NOMO-1 treated with dmso at 0.1 percent for 144 hours (cell line): ENCODE measurements around the gene NHERF1.

Experiments used
- DNase-seq: peaks from one replicate; lab custom pipeline; 2025; ENCODE audit not compliant: unreplicated experiment; lab: John Stamatoyannopoulos, UW

Gene NHERF1

DNA sequence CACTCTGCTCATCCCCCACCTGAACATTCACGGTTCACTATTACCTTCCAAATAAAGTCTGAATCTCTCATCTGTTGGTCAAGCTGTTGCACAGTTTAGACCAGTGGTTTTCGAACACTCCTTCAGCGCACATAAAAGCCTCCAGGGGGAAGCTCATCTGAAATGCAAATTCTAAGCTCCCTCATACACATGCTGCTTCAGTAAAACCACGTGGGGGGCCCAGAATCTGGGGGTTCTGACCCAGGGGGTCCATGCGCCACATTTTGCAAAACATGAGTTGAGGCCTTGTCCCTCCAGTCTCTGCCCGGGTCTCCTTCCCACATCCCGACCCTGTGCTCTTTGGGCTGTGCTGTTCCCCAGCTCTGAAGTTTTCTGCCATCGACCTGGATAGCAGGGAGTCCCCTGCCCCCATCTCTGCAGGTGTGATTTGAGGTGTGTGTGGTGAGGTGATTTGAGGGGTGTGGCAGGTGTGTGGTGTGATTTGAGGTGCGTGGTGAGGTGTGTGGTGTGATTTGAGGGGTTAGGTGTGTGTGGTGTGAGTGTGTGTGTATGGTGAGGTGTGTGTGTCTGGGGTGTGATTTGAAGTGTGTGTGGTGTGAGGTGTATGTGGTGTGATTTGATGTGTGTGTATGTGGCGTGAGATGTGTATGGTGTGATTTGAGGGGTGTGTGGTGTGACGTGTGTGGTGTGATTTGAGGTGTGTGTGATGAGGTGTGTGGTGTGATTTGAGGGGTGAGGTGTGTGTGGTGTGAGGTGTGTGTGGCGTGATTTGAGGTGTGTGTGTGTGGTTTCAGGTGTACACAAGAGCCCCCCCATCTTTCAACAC is 16.2 kb upstream of the NHERF1 start:
- DNase-seq, result no peak

GRCh38 chr17:74733365-74734122 is 14.9 kb upstream of the NHERF1 start:
- no peak for DNase-seq

DNA sequence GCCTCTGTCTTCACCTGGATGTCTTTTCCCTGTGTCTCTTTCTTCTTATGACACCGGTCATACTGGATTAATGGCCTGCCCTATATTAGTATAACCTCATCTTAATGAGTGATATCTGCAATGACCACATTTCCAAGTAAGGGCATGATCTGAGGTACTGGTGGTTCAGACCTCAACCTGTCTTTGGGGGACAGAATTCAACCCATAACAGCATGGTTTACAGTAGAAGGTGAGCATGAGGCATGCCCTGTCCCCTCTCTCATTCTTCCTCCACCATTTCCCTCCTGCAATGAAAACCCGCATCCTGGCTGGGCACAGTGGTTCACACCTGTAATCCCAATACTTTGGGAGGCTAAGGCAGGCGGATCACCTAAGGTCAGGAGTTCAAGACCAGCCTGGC is 14.2 kb upstream of the NHERF1 start:
- DNase-seq, result no peak

- DNase-seq, result peak; percentile 98
Measured at GRCh38 chr17:74736513-74737298, 11.7 kb upstream of the NHERF1 start, which contains the start of gene RAB37. TSS of gene RAB37 (plus strand) at chr17:74737256. CDS start at chr17:74737273, 17 bp downstream.

- DNase-seq, result peak; percentile 55
Measured at GRCh38 chr17:74737299-74738050, 11.0 kb upstream of the NHERF1 start.

- DNase-seq, result peak; percentile 79
Measured at GRCh38 chr17:74738051-74738996, 10.1 kb upstream of the NHERF1 start.

GRCh38 chr17:74739227-74739831 is 9.1 kb upstream of the NHERF1 start:
- DNase-seq, result no peak

DNA sequence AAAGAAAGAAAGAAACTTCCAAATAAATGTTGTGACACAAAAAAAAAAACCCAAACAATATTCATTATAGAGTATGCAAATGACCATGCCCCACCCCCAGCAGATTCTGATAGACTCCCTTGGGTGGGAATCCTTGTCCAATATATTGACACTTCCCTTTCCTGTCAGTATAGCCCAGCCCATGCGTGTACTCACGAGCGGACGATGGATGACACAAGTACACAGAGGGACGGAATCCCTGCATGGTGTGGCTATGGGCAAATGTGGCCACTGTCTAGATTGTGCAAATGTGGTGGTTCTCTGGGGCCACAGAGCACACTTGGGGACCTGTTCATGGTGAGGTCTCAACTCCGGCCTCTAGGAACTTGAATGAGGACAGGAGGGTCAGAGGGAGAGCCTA is 8.3 kb upstream of the NHERF1 start:
- no peak for DNase-seq

DNA sequence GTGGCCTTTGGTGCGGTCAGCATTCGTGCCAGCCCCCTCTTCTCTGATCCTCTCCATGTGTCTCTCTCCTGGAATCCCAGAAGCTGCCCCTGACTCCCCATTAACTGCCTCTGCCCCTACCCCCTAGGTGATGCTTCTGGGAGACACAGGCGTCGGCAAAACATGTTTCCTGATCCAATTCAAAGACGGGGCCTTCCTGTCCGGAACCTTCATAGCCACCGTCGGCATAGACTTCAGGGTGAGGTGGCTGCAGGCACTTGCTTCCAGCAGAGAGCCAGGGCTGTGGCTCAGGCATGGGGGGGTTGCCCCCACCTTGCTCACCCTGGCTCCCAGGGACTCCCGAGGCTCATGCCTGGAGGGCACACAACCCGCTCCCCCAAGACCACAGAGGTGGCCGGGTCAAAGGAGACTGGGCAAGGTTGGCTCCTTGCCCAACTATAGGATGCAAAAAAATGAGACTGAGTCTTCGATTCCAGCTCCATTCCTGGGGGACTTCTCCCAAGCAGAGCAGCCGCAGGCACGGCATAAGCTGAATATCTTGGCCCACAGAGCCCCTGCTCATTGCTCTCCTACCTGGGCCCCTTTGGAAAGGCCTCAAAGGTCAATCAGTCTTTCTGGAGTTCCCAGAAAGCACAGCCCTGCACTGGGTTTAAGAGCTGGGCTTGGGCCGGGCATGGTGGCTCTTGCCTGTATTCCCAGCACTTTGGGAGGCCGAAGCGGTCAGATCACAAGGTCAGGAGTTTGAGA is 7.6 kb upstream of the NHERF1 start:
- no peak for DNase-seq

GRCh38 chr17:74742153-74742515 is 6.3 kb upstream of the NHERF1 start:
- DNase-seq, result peak; percentile 81

GRCh38 chr17:74742978-74743545 is 5.4 kb upstream of the NHERF1 start:
- DNase-seq, result no peak

DNA sequence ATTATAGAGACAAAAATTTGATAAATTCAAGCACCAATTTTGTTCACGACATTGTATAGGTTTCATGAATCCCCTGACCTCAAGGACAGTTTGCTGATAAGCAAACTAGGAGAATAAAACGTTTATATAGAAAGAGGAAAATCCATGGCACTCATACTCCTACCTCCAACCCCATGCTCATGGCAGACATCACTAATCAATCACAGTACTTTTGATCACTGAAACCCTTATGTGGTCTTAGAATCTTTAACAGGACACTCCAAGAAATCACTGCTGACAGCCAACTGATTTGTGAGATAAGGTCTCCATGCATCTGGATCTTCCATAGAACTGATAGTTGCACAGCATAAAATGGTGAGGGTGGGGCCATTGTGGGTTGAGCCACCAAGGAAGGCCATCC is 4.7 kb upstream of the NHERF1 start:
- DNase-seq, result no peak

DNA sequence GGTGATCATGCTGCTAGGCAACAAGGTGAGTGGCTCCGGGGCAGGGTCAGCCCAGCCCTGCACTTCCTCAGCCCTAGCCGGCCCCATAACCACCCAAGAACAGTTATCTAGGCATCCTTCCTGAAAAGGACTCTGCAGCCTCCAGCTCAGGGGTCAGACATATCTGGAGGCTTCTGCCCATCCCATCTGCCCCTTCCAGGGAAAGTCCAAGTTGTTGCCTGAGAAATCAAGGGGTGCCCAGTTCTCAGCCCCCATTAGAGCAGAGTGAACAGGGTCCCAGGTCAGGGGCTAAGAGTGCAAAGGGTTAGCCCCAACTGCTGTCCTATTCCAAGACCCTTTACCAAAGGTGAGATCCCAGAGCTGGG is 4.1 kb upstream of the NHERF1 start:
- no peak for DNase-seq

GRCh38 chr17:74744714-74745547 is 3.5 kb upstream of the NHERF1 start:
- DNase-seq, result peak; percentile 9

DNA sequence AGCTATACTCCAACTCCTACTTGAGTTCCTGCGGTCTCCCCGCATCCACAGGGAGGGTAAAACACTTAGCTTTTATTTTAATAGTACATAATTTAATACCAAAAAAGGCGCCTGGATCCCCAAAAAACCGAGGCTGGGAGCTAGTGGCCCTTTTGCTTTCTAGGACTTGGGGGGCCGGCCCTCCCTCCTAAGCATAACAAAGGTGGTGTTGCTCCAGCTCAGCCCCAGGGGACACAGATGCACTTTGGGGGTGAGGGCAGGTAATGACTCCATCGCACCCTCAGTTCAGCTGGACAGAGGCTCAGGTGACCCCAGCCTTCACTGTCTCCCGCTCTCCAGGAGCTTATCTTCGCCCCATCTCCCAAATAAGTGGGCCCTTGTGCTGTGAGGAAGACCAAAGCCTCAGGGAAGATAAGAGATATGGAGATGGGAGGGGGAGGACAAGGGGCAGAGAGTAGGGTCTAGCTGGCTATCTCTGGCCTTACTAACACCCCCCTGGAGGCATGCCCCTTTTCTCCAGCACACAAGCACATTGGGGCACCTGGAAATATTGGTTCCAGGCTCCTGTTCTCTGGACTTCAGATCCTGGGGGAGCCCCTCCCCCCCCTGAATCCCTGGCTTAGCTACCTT is 2.8 kb upstream of the NHERF1 start:
- DNase-seq, result no peak

- no peak for DNase-seq
Measured at GRCh38 chr17:74746376-74746775, 2.1 kb upstream of the NHERF1 start.

- peak; percentile 21 for DNase-seq
Measured at GRCh38 chr17:74746922-74747321, 1.5 kb upstream of the NHERF1 start.
